ENCODE measurements around the gene AASDH. TPM values are rescaled to one million over a fixed set of nuclear protein-coding genes. Genes with fewer than 3 reads are reported as not detected.

AASDH gene
- total and polyA plus RNA-seq, 4 donors = 2.7 to 13.3 (median 9.1) TPM

DNA sequence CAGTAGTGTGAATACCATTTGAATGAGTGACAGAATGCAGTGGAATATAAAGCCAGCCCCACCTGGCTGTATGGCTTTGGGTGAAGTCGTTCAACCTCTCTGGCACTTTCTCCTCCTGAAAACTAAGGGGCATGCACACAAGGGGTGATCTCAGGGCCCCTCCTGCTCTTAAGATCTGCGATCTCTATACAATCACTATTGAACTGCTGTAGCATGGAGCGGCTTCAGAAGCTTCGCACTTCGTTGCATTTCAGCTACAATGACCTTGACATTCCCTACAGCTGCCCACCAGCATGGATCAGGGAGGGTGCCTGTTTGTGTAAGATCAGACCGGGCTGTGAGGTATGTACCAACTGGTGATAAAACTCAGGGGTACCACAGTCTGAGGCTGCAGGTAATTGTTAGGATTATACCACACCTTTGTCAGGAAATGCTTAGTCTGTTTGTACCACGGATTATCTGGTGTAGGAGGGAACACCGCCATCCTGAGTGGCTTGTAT, 85.2 kb downstream of the AASDH start:
- Histone ChIP-seq H3K9ac (ENCODE audit: low read depth in 1 of 2, low read length in 2 of 2) (no peak overlapping the region), H3K9me3 (ENCODE audit: control insufficient read depth in 4 of 4, low read length in 3 of 4) (no peaks in the 10 kb centered on the region), H3K27me3 (ENCODE audit: control insufficient read depth in 4 of 4, insufficient read depth in 4 of 4, low read length in 3 of 4) (no peaks in the 10 kb centered on the region), H3K27ac (ENCODE audit: low read depth in 1 of 2, low read length in 2 of 2) (no peak overlapping the region), H3K36me3 (ENCODE audit: control insufficient read depth in 4 of 4, insufficient read depth in 3 of 4, low read depth in 1 of 4, low read length in 3 of 4) (no peaks in the 10 kb centered on the region), H3K4me3 (ENCODE audit: low read depth in 1 of 3, low read length in 3 of 3) (no peak overlapping the region), H3K4me1 (ENCODE audit: control insufficient read depth in 4 of 4, insufficient read depth in 4 of 4, low read length in 3 of 4) (peaks cover 0 to 3% (median 0%) of the 10 kb centered on the region in 4 donors)
- 70% methylated on average over 8 of the region's 8 CpGs for WGBS
- DNase-seq (ENCODE audit: low spot score) = no peak
- TF ChIP-seq, protein P1, sequence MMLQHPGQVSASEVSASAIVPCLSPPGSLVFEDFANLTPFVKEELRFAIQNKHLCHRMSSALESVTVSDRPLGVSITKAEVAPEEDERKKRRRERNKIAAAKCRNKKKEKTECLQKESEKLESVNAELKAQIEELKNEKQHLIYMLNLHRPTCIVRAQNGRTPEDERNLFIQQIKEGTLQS (IDR thresholded peaks at IDR 0.05) = no peak
- TF ChIP-seq RAD21 (IDR thresholded peaks at IDR 0.05) (no peak), FOXA2 (IDR thresholded peaks at IDR 0.05) (no peak), FOXA1 (IDR thresholded peaks at IDR 0.05) (no peak), RXRA (IDR thresholded peaks at IDR 0.05) (no peak), JUND (IDR thresholded peaks at IDR 0.05) (no peak), TAF1 (conservative IDR thresholded peaks at IDR 0.05) (no peak), EGR1 (IDR thresholded peaks at IDR 0.05; ENCODE audit: low read depth in 2 of 2) (no peak), SP1 (IDR thresholded peaks at IDR 0.05) (no peak), NR2F2 (IDR thresholded peaks at IDR 0.05) (no peak), HNF4A (conservative IDR thresholded peaks at IDR 0.05) (no peak), GABPA (IDR thresholded peaks at IDR 0.05 in 1 of 2, conservative IDR thresholded peaks at IDR 0.05 in 1 of 2) (no peak), HNF4G (IDR thresholded peaks at IDR 0.05) (no peak), YY1 (IDR thresholded peaks at IDR 0.05) (no peak)
- TF ChIP-seq, protein P2, sequence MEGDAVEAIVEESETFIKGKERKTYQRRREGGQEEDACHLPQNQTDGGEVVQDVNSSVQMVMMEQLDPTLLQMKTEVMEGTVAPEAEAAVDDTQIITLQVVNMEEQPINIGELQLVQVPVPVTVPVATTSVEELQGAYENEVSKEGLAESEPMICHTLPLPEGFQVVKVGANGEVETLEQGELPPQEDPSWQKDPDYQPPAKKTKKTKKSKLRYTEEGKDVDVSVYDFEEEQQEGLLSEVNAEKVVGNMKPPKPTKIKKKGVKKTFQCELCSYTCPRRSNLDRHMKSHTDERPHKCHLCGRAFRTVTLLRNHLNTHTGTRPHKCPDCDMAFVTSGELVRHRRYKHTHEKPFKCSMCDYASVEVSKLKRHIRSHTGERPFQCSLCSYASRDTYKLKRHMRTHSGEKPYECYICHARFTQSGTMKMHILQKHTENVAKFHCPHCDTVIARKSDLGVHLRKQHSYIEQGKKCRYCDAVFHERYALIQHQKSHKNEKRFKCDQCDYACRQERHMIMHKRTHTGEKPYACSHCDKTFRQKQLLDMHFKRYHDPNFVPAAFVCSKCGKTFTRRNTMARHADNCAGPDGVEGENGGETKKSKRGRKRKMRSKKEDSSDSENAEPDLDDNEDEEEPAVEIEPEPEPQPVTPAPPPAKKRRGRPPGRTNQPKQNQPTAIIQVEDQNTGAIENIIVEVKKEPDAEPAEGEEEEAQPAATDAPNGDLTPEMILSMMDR (IDR thresholded peaks at IDR 0.05; ENCODE audit: low read depth, low read length, missing input control) = no peak
- TF ChIP-seq, protein P3, sequence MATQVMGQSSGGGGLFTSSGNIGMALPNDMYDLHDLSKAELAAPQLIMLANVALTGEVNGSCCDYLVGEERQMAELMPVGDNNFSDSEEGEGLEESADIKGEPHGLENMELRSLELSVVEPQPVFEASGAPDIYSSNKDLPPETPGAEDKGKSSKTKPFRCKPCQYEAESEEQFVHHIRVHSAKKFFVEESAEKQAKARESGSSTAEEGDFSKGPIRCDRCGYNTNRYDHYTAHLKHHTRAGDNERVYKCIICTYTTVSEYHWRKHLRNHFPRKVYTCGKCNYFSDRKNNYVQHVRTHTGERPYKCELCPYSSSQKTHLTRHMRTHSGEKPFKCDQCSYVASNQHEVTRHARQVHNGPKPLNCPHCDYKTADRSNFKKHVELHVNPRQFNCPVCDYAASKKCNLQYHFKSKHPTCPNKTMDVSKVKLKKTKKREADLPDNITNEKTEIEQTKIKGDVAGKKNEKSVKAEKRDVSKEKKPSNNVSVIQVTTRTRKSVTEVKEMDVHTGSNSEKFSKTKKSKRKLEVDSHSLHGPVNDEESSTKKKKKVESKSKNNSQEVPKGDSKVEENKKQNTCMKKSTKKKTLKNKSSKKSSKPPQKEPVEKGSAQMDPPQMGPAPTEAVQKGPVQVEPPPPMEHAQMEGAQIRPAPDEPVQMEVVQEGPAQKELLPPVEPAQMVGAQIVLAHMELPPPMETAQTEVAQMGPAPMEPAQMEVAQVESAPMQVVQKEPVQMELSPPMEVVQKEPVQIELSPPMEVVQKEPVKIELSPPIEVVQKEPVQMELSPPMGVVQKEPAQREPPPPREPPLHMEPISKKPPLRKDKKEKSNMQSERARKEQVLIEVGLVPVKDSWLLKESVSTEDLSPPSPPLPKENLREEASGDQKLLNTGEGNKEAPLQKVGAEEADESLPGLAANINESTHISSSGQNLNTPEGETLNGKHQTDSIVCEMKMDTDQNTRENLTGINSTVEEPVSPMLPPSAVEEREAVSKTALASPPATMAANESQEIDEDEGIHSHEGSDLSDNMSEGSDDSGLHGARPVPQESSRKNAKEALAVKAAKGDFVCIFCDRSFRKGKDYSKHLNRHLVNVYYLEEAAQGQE (IDR thresholded peaks at IDR 0.05) = no peak
- TF ChIP-seq, protein P4, sequence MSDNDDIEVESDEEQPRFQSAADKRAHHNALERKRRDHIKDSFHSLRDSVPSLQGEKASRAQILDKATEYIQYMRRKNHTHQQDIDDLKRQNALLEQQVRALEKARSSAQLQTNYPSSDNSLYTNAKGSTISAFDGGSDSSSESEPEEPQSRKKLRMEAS (IDR thresholded peaks at IDR 0.05) = no peak
- TF ChIP-seq, protein P5, sequence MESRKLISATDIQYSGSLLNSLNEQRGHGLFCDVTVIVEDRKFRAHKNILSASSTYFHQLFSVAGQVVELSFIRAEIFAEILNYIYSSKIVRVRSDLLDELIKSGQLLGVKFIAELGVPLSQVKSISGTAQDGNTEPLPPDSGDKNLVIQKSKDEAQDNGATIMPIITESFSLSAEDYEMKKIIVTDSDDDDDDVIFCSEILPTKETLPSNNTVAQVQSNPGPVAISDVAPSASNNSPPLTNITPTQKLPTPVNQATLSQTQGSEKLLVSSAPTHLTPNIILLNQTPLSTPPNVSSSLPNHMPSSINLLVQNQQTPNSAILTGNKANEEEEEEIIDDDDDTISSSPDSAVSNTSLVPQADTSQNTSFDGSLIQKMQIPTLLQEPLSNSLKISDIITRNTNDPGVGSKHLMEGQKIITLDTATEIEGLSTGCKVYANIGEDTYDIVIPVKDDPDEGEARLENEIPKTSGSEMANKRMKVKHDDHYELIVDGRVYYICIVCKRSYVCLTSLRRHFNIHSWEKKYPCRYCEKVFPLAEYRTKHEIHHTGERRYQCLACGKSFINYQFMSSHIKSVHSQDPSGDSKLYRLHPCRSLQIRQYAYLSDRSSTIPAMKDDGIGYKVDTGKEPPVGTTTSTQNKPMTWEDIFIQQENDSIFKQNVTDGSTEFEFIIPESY (IDR thresholded peaks at IDR 0.05) = no peak
